HepG2 (cell line): Measurements from ENCODE around the gene KLRK1.

Source experiments
- ARID5B ChIP-seq: IDR thresholded peaks from 2 replicates; pipeline ENCODE4 v1.4.0; 2020; ENCODE audit warnings: mild to moderate bottlenecking, missing genetic modification reagents
- CEBPB ChIP-seq: IDR thresholded peaks from 2 replicates; pipeline ENCODE4 v1.6.1; 2011; ENCODE audit warnings: low read depth, low read length, improper control_type of control experiment, borderline replicate concordance
- HOXA3 ChIP-seq: sonication (generic); formaldehyde crosslinking; IDR thresholded peaks from 2 replicates; pipeline ENCODE4 v1.5.0; 2020; ENCODE audit warnings: missing genetic modification reagents
- PBX3 ChIP-seq: sonication (generic); formaldehyde crosslinking; IDR thresholded peaks from 2 replicates; pipeline ENCODE4 v1.8.1; 2023; ENCODE audit warnings: missing genetic modification reagents, inconsistent platforms, borderline replicate concordance
- ZNF224 ChIP-seq: sonication (generic); formaldehyde crosslinking; IDR thresholded peaks from 2 replicates; pipeline ENCODE4 v1.5.0; 2020; ENCODE audit warnings: mild to moderate bottlenecking, missing genetic modification reagents
- ZNF282 ChIP-seq: fragments of 450-650 bp; IDR thresholded peaks from 2 replicates; pipeline ENCODE4 v1.6.1; 2018; ENCODE audit not compliant: partially characterized antibody
- ZNF564 ChIP-seq: sonication (generic); formaldehyde crosslinking; IDR thresholded peaks from 2 replicates; pipeline ENCODE4 v1.8.1; 2023; ENCODE audit warnings: mild to moderate bottlenecking, missing genetic modification reagents
- TF ChIP-seq, protein P1 (sequence below): IDR thresholded peaks from 2 replicates; pipeline ENCODE4 v1.6.1; 2016; ENCODE audit warnings: control low read depth

DNA sequence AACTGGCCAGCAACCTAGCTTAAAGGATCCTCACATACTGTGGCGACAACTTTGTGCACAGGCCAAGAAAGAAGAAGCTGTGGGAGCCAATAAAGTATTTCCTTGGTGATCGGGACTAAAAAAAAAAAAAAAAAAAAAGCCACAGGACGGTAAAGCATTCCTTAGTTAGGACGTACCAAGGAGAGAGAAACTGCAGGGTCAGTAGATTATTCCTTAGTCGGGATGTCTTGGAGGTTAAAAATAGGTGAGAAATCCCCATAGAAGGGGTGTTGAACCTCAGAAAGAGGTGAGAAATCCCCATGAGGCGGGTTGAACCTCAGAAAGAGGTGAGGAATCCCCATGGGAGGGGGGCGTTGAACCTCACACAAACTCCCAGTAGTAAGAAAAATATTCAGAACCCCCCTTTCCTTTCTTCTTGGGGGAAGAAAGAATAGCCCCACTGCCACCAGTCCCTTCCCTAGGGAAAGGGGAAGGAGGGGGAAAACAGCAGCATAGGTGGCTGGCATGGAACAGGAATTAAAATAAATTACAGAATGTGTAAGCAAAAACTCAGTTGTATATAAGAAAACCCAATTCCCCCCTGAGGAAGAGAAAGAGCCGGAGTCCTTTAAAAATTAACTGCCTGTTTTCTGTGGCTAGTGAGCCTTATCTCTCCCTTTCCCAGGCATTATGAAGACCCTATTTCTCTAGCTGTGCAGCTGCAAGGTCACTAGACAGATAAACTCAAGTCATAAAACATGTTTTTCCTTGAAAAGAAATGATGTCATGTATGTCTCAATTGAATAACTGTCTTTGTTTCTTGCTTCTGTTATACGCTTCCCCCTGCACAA is 26.8 kb downstream of the KLRK1 start:
- TF ChIP-seq ZNF564 (CRISPR knock-in tag) (no peak), PBX3 (CRISPR knock-in tag) (no peak), ZNF224 (CRISPR knock-in tag) (no peak), CEBPB (no peak), ZNF282 (no peak), HOXA3 (CRISPR knock-in tag) (no peak), ARID5B (CRISPR knock-in tag) (no peak)
- TF ChIP-seq, protein P1, sequence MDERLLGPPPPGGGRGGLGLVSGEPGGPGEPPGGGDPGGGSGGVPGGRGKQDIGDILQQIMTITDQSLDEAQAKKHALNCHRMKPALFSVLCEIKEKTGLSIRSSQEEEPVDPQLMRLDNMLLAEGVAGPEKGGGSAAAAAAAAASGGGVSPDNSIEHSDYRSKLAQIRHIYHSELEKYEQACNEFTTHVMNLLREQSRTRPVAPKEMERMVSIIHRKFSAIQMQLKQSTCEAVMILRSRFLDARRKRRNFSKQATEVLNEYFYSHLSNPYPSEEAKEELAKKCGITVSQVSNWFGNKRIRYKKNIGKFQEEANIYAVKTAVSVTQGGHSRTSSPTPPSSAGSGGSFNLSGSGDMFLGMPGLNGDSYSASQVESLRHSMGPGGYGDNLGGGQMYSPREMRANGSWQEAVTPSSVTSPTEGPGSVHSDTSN (CRISPR knock-in tag): no peak
